Measurements from ENCODE around the gene VAV3. TPM values are rescaled to one million over a fixed set of nuclear protein-coding genes. Genes with fewer than 3 reads are reported as not detected.

Gene VAV3
- polyA plus RNA-seq, 1 donor, result 18.3 TPM

DNA sequence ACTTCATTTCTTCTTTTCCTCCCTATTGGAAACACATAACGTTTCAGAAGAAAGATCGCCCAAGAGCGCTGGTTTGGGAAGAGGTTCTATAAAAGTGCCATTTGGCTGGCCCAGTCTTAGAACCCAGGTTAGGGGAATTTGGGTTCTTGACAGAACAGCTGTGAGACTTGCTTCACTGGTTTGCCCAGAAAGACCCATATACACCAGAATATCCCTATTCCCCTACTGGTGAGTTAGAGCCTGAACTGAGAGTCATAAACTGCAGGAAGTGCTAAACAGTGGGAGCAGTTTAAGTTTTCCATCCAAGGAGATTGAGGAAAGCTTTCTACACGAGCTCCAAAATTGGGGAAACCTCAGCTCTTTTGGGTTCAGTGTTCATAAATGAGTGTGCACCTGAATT is 275.2 kb downstream of the VAV3 start:
- Histone ChIP-seq H3K36me3 (ENCODE audit: control insufficient read depth, insufficient read depth, low read length) (no peaks in the 10 kb centered on the region), H3K4me1 (ENCODE audit: control insufficient read depth, insufficient read depth, low read length) (peaks cover 9% of the 10 kb centered on the region), H3K9me3 (ENCODE audit: control insufficient read depth, low read depth, low read length) (no peaks in the 10 kb centered on the region), H3K4me3 (ENCODE audit: low read length) (no peak overlapping the region), H3K27ac (ENCODE audit: low read length) (no peak overlapping the region), H3K27me3 (ENCODE audit: control insufficient read depth, insufficient read depth, low read length) (no peaks in the 10 kb centered on the region)
- 40% methylated on average over 1 of the region's 4 CpGs for WGBS (ENCODE audit: insufficient coverage, low lambda C conversion rate)
- no peak for DNase-seq

DNA sequence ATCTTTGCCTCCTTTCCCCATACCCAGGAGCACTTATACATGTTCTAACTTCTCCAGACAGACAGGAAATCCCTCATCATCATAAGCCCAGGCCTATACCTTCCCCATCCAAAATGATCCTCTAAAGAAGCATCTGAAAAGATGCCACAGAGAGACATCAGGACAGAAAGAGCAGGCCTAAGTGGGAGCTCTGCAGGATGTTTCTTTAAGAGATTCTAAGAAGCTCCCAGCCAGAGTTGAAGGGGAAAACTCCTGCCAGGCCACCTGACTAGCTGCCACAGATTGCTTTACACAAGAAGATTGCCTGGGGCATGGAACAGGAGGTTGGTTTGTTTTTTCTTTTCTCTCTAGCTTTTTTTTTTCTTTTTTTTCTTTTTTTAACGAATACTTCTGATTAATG is 275.8 kb downstream of the VAV3 start:
- WGBS (ENCODE audit: insufficient coverage, low lambda C conversion rate), result 60% methylated on average over 1 of the region's 1 CpG
- Histone ChIP-seq H3K4me1 (ENCODE audit: control insufficient read depth, insufficient read depth, low read length) (peaks cover 9% of the 10 kb centered on the region), H3K27me3 (ENCODE audit: control insufficient read depth, insufficient read depth, low read length) (no peaks in the 10 kb centered on the region), H3K27ac (ENCODE audit: low read length) (peak overlapping the region; percentile 34), H3K4me3 (ENCODE audit: low read length) (no peak overlapping the region), H3K36me3 (ENCODE audit: control insufficient read depth, insufficient read depth, low read length) (no peaks in the 10 kb centered on the region), H3K9me3 (ENCODE audit: control insufficient read depth, low read depth, low read length) (no peaks in the 10 kb centered on the region)
- peak in 1 of 2 donors; percentile 36 for DNase-seq

DNA sequence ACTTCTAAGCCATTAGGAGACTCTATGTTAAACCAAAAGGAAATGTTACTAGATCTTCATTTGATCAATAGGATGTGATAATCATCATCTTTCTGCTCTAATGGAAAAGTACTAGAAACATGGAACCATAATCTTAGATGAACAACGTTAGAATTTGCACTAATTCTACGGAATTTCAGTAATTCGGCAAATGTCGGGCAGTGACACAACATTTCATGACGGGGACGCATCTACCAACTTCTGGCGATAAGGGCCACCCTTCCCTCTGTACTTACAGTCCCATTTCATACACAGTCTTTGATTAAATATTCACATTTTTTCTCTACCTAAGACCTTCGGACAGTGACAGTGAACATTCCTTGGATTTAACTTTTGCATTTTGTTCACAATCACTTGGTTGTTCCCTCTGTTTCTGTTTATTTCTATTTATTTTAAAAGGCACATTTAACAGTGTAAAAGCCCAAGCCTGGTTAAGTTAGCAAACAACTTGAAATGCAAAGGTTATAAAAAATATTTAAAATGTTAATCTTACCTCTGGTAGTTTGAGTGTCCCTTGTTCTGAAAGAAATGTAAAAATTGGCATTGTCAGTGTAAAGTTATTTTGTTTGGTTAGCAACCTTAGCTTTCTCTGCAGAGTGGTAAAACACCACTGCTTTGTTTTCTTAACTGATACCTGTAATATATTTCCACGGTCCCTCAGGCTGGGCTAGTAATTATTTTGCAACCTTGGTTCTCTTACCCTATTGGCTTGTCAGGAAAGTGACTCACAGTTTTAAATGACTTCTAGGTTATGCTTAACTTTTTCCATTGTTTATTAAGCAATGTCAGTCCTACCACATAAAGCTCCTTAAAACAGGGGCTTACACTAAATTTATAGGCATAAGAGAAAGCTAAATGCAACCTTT is 276.9 kb downstream of the VAV3 start:
- Histone ChIP-seq H3K9me3 (ENCODE audit: control insufficient read depth, low read depth, low read length) (no peaks in the 10 kb centered on the region), H3K27ac (ENCODE audit: low read length) (peak overlapping the region; percentile 34), H3K27me3 (ENCODE audit: control insufficient read depth, insufficient read depth, low read length) (no peaks in the 10 kb centered on the region), H3K4me3 (ENCODE audit: low read length) (peak overlapping the region; percentile 27), H3K36me3 (ENCODE audit: control insufficient read depth, insufficient read depth, low read length) (no peaks in the 10 kb centered on the region), H3K4me1 (ENCODE audit: control insufficient read depth, insufficient read depth, low read length) (peaks cover 15% of the 10 kb centered on the region)
- peak; percentile 41 to 74 for DNase-seq
- 56% methylated on average over 2 of the region's 9 CpGs for WGBS (ENCODE audit: insufficient coverage, low lambda C conversion rate)

DNA sequence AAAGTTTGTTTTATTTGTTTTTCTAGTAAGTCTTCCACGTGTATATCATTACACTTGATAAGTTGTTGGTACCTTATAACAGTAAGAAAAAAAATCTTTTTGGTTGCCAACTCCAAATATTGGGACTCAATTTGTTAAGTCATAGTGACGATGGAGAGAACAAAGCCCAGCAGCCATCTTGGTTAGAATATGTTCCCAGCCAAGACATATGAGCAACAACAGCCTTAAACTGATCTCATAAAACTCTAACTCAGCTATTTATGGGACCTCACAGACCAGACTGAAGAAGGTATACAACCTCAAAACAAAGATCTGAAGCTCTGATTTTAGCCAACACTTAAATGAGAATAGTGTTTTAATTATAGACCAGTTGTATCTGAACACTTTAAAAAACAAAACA is 281.3 kb downstream of the VAV3 start:
- Histone ChIP-seq H3K36me3 (ENCODE audit: control insufficient read depth, insufficient read depth, low read length) (no peaks in the 10 kb centered on the region), H3K9me3 (ENCODE audit: control insufficient read depth, low read depth, low read length) (no peaks in the 10 kb centered on the region), H3K4me3 (ENCODE audit: low read length) (no peak overlapping the region), H3K4me1 (ENCODE audit: control insufficient read depth, insufficient read depth, low read length) (peaks cover 21% of the 10 kb centered on the region), H3K27me3 (ENCODE audit: control insufficient read depth, insufficient read depth, low read length) (no peaks in the 10 kb centered on the region), H3K27ac (ENCODE audit: low read length) (peak overlapping the region; percentile 77)
- 57% methylated on average over 1 of the region's 2 CpGs for WGBS (ENCODE audit: insufficient coverage, low lambda C conversion rate)
- no peak for DNase-seq

DNA sequence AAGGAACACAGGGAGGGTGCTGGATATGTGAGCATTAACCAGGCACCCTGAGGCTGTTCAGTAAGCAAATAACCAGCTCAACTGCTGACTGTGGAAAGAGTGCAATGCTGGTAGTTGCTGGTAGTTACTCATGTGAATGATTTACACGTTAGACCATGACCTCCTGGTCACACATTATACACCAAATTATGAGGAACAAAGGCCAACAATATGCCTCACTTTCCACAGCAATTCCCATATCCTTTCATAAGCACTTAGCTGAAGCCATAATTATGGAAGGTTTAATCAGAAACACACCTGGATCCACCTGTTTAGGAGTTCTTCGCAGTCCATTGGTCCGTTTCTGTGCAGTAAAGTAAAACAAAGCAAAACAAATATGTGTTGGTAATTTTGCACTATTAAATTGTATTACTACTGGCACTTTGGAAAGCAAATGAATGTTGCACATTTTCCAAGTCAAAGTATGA is 281.8 kb downstream of the VAV3 start:
- Histone ChIP-seq H3K36me3 (ENCODE audit: control insufficient read depth, insufficient read depth, low read length) (no peaks in the 10 kb centered on the region), H3K4me3 (ENCODE audit: low read length) (no peak overlapping the region), H3K27ac (ENCODE audit: low read length) (peak overlapping the region; percentile 77), H3K9me3 (ENCODE audit: control insufficient read depth, low read depth, low read length) (no peaks in the 10 kb centered on the region), H3K27me3 (ENCODE audit: control insufficient read depth, insufficient read depth, low read length) (no peaks in the 10 kb centered on the region), H3K4me1 (ENCODE audit: control insufficient read depth, insufficient read depth, low read length) (peaks cover 21% of the 10 kb centered on the region)
- 20% methylated on average over 1 of the region's 3 CpGs for WGBS (ENCODE audit: insufficient coverage, low lambda C conversion rate)
- peak; percentile 83 to 95 for DNase-seq

DNA sequence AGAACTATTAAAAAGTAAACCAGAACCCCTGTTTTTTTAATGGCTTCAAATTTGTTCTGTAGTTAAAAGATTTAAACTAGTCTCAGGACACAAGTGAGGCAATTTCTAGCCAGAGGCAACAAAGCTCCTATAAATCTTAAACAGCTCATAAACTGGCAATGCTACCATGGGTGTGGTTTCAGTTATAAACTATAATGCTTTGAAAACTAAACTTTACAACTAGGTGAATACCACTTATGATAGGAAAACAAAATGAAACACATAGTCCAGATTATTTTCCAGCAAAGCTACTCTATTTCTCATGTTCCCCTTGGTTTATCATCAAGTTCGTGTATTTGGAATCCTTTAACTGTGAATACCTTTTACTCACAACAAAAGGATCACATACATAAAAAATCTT is 282.5 kb downstream of the VAV3 start:
- Histone ChIP-seq H3K4me3 (ENCODE audit: low read length) (no peak overlapping the region), H3K4me1 (ENCODE audit: control insufficient read depth, insufficient read depth, low read length) (peaks cover 21% of the 10 kb centered on the region), H3K27me3 (ENCODE audit: control insufficient read depth, insufficient read depth, low read length) (no peaks in the 10 kb centered on the region), H3K9me3 (ENCODE audit: control insufficient read depth, low read depth, low read length) (no peaks in the 10 kb centered on the region), H3K36me3 (ENCODE audit: control insufficient read depth, insufficient read depth, low read length) (no peaks in the 10 kb centered on the region), H3K27ac (ENCODE audit: low read length) (peak overlapping the region; percentile 77)
- WGBS (ENCODE audit: insufficient coverage, low lambda C conversion rate), result no CpG with 5 or more reads among the region's 1 CpG
- peak in 1 of 2 donors; percentile 64 for DNase-seq

DNA sequence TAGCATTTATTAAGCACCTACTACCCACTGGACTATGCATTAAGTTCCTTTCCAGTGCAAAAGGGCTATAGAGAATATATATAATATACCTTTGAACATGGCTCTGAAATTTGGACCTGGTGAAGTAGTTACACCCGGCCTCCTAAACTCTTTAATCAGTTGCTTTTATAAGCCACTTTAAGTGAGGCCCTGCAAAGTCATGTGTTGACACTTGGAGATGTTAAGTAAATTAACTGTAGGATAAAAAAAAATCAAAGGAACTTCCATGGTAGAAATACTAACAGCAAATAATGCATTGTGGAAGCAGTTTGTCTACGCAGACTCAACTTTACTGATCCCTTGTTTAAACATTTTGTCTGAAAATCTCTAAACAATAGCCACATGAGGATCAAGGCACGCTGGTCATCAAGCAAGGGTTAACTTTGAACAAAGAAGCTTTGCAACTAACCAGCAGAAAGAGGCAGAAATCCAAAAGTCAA is 283.9 kb downstream of the VAV3 start:
- Histone ChIP-seq H3K4me1 (ENCODE audit: control insufficient read depth, insufficient read depth, low read length) (peaks cover 21% of the 10 kb centered on the region), H3K4me3 (ENCODE audit: low read length) (no peak overlapping the region), H3K27me3 (ENCODE audit: control insufficient read depth, insufficient read depth, low read length) (no peaks in the 10 kb centered on the region), H3K36me3 (ENCODE audit: control insufficient read depth, insufficient read depth, low read length) (no peaks in the 10 kb centered on the region), H3K9me3 (ENCODE audit: control insufficient read depth, low read depth, low read length) (no peaks in the 10 kb centered on the region), H3K27ac (ENCODE audit: low read length) (no peak overlapping the region)
- DNase-seq, result peak in 1 of 2 donors; percentile 29
- 60% methylated on average over 1 of the region's 3 CpGs for WGBS (ENCODE audit: insufficient coverage, low lambda C conversion rate)

DNA sequence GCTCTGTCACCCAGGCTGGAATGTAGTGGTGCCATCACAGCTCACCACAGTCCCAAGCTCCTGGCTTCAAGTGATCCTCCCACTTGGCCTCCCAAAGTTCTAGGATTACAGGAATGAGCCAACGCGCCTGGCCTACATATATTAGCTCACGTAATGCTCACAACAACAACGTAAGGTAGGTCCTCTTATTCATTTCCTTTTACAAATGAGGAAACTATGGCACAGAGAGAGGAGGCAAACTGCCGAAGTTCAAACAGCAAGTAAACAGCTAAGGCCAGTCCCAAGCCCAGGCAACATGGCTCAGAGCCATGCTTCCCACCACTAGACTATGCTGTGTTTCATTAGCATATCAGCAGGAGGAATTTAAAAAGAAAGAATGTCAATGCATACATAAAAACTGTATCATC is 284.4 kb downstream of the VAV3 start:
- Histone ChIP-seq H3K4me3 (ENCODE audit: low read length) (no peak overlapping the region), H3K27ac (ENCODE audit: low read length) (no peak overlapping the region), H3K9me3 (ENCODE audit: control insufficient read depth, low read depth, low read length) (no peaks in the 10 kb centered on the region), H3K27me3 (ENCODE audit: control insufficient read depth, insufficient read depth, low read length) (no peaks in the 10 kb centered on the region), H3K36me3 (ENCODE audit: control insufficient read depth, insufficient read depth, low read length) (no peaks in the 10 kb centered on the region), H3K4me1 (ENCODE audit: control insufficient read depth, insufficient read depth, low read length) (peaks cover 21% of the 10 kb centered on the region)
- no CpG with 5 or more reads among the region's 5 CpGs for WGBS (ENCODE audit: insufficient coverage, low lambda C conversion rate)
- DNase-seq, result no peak

DNA sequence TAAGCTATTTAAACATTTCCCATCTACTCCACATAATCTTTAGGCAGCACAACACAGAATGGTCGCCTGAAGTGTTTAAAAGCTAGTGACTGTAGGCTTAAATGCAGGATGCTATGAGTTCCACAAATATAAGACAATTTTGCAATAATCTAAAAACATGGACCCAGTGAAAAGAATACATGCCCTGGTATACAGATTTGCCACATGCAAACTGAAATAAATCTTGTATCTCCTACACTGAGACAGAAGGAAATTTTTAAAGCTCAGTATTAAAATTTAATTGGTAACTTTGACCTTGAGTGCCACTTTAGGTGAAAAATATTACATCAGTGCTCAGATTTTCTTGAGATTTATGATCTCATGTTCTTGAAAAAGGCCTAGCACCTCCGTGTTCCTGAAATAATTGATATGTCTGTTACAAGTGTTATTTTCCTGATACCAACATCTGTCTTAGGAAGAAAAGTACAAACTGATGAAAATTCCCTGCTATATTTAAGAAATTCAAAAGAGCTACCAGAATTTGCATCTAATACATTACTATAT is 285.5 kb downstream of the VAV3 start:
- peaks cover 3% of the 10 kb centered on the region for H3K36me3 ChIP-seq (ENCODE audit: control insufficient read depth, insufficient read depth, low read length)
- H3K9me3 ChIP-seq (ENCODE audit: control insufficient read depth, low read depth, low read length), result no peaks in the 10 kb centered on the region
- H3K27ac ChIP-seq (ENCODE audit: low read length), result no peak overlapping the region
- no peaks in the 10 kb centered on the region for H3K27me3 ChIP-seq (ENCODE audit: control insufficient read depth, insufficient read depth, low read length)
- H3K4me3 ChIP-seq (ENCODE audit: low read length), result no peak overlapping the region
- WGBS (ENCODE audit: insufficient coverage, low lambda C conversion rate), result 17% methylated on average over 1 of the region's 2 CpGs
- no peak for DNase-seq
- H3K4me1 ChIP-seq (ENCODE audit: control insufficient read depth, insufficient read depth, low read length), result peaks cover 21% of the 10 kb centered on the region

DNA sequence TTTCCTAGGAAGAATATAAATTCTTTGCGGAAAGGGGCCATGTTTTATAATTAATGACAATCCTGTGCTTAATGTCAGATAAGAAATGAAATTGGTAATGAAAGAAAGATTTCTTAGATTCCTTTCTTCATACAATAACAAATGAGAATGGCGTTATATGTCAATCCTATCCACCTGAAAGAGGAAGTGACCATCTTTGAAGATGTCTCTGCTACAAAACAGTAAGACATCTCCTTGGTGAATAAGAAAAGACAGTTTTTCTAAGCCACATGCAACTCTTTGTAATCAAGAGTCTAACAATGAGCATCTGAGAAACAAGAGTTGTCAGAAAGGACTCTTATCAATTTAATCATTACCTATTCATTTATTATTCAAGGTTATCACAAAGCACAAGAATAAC is 286.0 kb downstream of the VAV3 start:
- H3K27me3 ChIP-seq (ENCODE audit: control insufficient read depth, insufficient read depth, low read length), result no peaks in the 10 kb centered on the region
- H3K9me3 ChIP-seq (ENCODE audit: control insufficient read depth, low read depth, low read length), result no peaks in the 10 kb centered on the region
- no peak for DNase-seq
- H3K4me3 ChIP-seq (ENCODE audit: low read length), result no peak overlapping the region
- H3K4me1 ChIP-seq (ENCODE audit: control insufficient read depth, insufficient read depth, low read length), result peaks cover 21% of the 10 kb centered on the region
- H3K27ac ChIP-seq (ENCODE audit: low read length), result no peak overlapping the region
- H3K36me3 ChIP-seq (ENCODE audit: control insufficient read depth, insufficient read depth, low read length), result peaks cover 5% of the 10 kb centered on the region
- 80% methylated on average over 1 of the region's 2 CpGs for WGBS (ENCODE audit: insufficient coverage, low lambda C conversion rate)
